H9 (cell line): Measurements from ENCODE around the gene LRRC3C. TPM values are rescaled to one million over a fixed set of nuclear protein-coding genes. Genes with fewer than 3 reads are reported as not detected.
A peak's percentile ranks its signal among the peaks of the same experiment; 100 is the strongest.

Experiments used
- DNase-seq: peaks from one replicate; pipeline ENCODE4 v3.0.0-alpha.2; 2017
- H2AFZ ChIP-seq: one replicate; pipeline ENCODE4 v1.6.1; 2013; ENCODE audit warnings: mild to moderate bottlenecking, low read length, control low read depth, moderate library complexity
- H2AK5ac ChIP-seq: 2 replicates; pipeline ENCODE4 v1.6.1; 2013; ENCODE audit warnings: low read length, control low read depth, mixed read lengths; ENCODE audit not compliant: insufficient read length
- H2BK120ac ChIP-seq: one replicate; pipeline ENCODE4 v1.6.1; 2013; ENCODE audit warnings: low read depth, mild to moderate bottlenecking, low read length, control low read depth, inconsistent platforms; ENCODE audit not compliant: poor library complexity, severe bottlenecking
- H2BK12ac ChIP-seq: 2 replicates; pipeline ENCODE4 v1.6.1; 2013; ENCODE audit warnings: low read length, control low read depth, mixed read lengths, low read depth; ENCODE audit not compliant: insufficient read length
- H2BK15ac ChIP-seq: 2 replicates; pipeline ENCODE4 v1.6.1; 2013; ENCODE audit warnings: low read depth, low read length, control low read depth
- H2BK20ac ChIP-seq: one replicate; pipeline ENCODE4 v1.6.1; 2013; ENCODE audit warnings: low read depth, mild to moderate bottlenecking, low read length, control low read depth, inconsistent platforms; ENCODE audit not compliant: poor library complexity, severe bottlenecking
- H2BK5ac ChIP-seq: 2 replicates; pipeline ENCODE4 v1.6.1; 2013; ENCODE audit warnings: low read length, control low read depth, mixed read lengths; ENCODE audit not compliant: insufficient read length
- H3K14ac ChIP-seq: 2 replicates; pipeline ENCODE4 v1.6.1; 2013; ENCODE audit warnings: low read length, control low read depth; ENCODE audit not compliant: insufficient read depth
- H3K18ac ChIP-seq: 2 replicates; pipeline ENCODE4 v1.6.1; 2013; ENCODE audit warnings: low read depth, mild to moderate bottlenecking, mixed read lengths, low read length, control low read depth; ENCODE audit not compliant: insufficient read length
- H3K23ac ChIP-seq: 2 replicates; pipeline ENCODE4 v1.6.1; 2013; ENCODE audit warnings: low read length, control low read depth, mixed read lengths, low read depth; ENCODE audit not compliant: insufficient read length
- H3K23me2 ChIP-seq: 2 replicates; pipeline ENCODE4 v1.6.1; 2013; ENCODE audit warnings: low read depth, mild to moderate bottlenecking, mixed read lengths, low read length, control low read depth; ENCODE audit not compliant: insufficient read length, poor library complexity, severe bottlenecking
- H3K27ac ChIP-seq: 2 replicates; pipeline ENCODE4 v1.5.1; 2013; ENCODE audit warnings: low read length, control low read depth, mixed read lengths, low read depth; ENCODE audit not compliant: insufficient read length
- H3K27me3 ChIP-seq: 2 replicates; pipeline ENCODE4 v1.6.1; 2013; ENCODE audit warnings: low read length, control low read depth, inconsistent platforms; ENCODE audit not compliant: insufficient read depth
- H3K4ac ChIP-seq: 2 replicates; pipeline ENCODE4 v1.6.1; 2013; ENCODE audit warnings: low read depth, mild to moderate bottlenecking, control low read depth, inconsistent platforms, low read length, moderate library complexity
- H3K4me1 ChIP-seq: 2 replicates; pipeline ENCODE4 v1.6.1; 2013; ENCODE audit warnings: low read length, control low read depth, inconsistent platforms; ENCODE audit not compliant: insufficient read depth
- H3K4me2 ChIP-seq: 2 replicates; pipeline ENCODE4 v1.6.1; 2013; ENCODE audit warnings: low read length, control low read depth, mixed read lengths; ENCODE audit not compliant: insufficient read length, insufficient read depth
- H3K56ac ChIP-seq: 2 replicates; pipeline ENCODE4 v1.6.1; 2013; ENCODE audit warnings: low read depth, mild to moderate bottlenecking, mixed read lengths, low read length, control low read depth; ENCODE audit not compliant: insufficient read length
- H3K79me1 ChIP-seq: 2 replicates; pipeline ENCODE4 v1.6.1; 2013; ENCODE audit warnings: low read depth, mild to moderate bottlenecking, moderate library complexity, low read length, control low read depth, inconsistent platforms; ENCODE audit not compliant: insufficient read depth, poor library complexity, severe bottlenecking
- H3K79me2 ChIP-seq: 2 replicates; pipeline ENCODE4 v1.6.1; 2013; ENCODE audit warnings: low read length, control low read depth, inconsistent platforms; ENCODE audit not compliant: insufficient read depth
- H3K9ac ChIP-seq: 2 replicates; pipeline ENCODE4 v1.6.1; 2013; ENCODE audit warnings: low read length, control low read depth, mixed read lengths; ENCODE audit not compliant: insufficient read length; ENCODE audit errors: extremely low read depth
- H3K9me3 ChIP-seq: one replicate; pipeline ENCODE4 v1.6.1; 2013; ENCODE audit warnings: low read depth, low read length, inconsistent platforms; ENCODE audit not compliant: control insufficient read depth
- H3T11ph ChIP-seq: one replicate; pipeline ENCODE4 v1.6.1; 2013; ENCODE audit warnings: mild to moderate bottlenecking, low read length, control low read depth, inconsistent platforms
- H4K20me1 ChIP-seq: one replicate; pipeline ENCODE4 v1.6.1; 2013; ENCODE audit not compliant: control insufficient read depth, insufficient read length, insufficient read depth
- H4K5ac ChIP-seq: 2 replicates; pipeline ENCODE4 v1.6.1; 2013; ENCODE audit warnings: low read depth, mild to moderate bottlenecking, mixed read lengths, low read length, control low read depth; ENCODE audit not compliant: insufficient read length
- H4K8ac ChIP-seq: replicated peaks from 2 replicates; pipeline ENCODE4 v1.6.1; 2013; ENCODE audit warnings: low read length, control low read depth, mixed read lengths, low read depth; ENCODE audit not compliant: insufficient read length
- H4K91ac ChIP-seq: 2 replicates; pipeline ENCODE4 v1.6.1; 2013; ENCODE audit warnings: low read depth, mild to moderate bottlenecking, moderate library complexity, mixed read lengths, low read length, control low read depth; ENCODE audit not compliant: insufficient read length
- H3K27ac Mint-ChIP-seq, 3 experiments: 2 replicates in 2 of 3; 3 replicates in 1 of 3; pipeline ENCODE4 v1.8.0; 2020 to 2021; ENCODE audit warnings: mixed read lengths in 3 of 3, mild to moderate bottlenecking in 1 of 3, moderate library complexity in 1 of 3
- H3K27me3 Mint-ChIP-seq: 2 replicates; pipeline ENCODE4 v1.8.0; 2021; ENCODE audit warnings: low read depth, mild to moderate bottlenecking, moderate library complexity, mixed read lengths
- H3K36me3 Mint-ChIP-seq, 3 experiments: 2 replicates in 2 of 3; 3 replicates in 1 of 3; pipeline ENCODE4 v1.8.0; 2020 to 2021; ENCODE audit warnings: low read depth in 3 of 3, mixed read lengths in 3 of 3; ENCODE audit not compliant: insufficient read depth in 1 of 3
- H3K4me1 Mint-ChIP-seq, 2 experiments: 2 replicates each; pipeline ENCODE4 v1.8.0; 2020; ENCODE audit warnings: mixed read lengths in 2 of 2
- H3K4me3 Mint-ChIP-seq, 2 experiments: 2 replicates in 1 of 2; 3 replicates in 1 of 2; pipeline ENCODE4 v1.8.0; 2020 to 2021; ENCODE audit warnings: mild to moderate bottlenecking in 2 of 2, mixed read lengths in 2 of 2, moderate library complexity in 1 of 2
- H3K9me3 Mint-ChIP-seq, 2 experiments: 2 replicates in 1 of 2; 3 replicates in 1 of 2; pipeline ENCODE4 v1.8.0; 2020; ENCODE audit warnings: mild to moderate bottlenecking in 2 of 2, mixed read lengths in 2 of 2, moderate library complexity in 1 of 2
- CTCF ChIP-seq: fragments of 200-600 bp; sonication (generic); conservative IDR thresholded peaks from 3 replicates; pipeline ENCODE4 v1.8.0; 2021; ENCODE audit warnings: antibody characterized with exemption, mild to moderate bottlenecking
- WGBS: extraction: QIAGEN DNeasy Blood & Tissue Kit; methylation state at CpG from one replicate; pipeline ENCODE4 v1.1.7; 2013; ENCODE audit warnings: missing lambda C conversion rate, low lambda C conversion rate, mixed read lengths; ENCODE audit not compliant: insufficient read length; ENCODE audit errors: extremely low coverage; 5-methylcytosine and 5-hydroxymethylcytosine counted together
- total RNA-seq: library from RNA; stranded (reverse); gene quantifications from 2 replicates; pipeline ENCODE4 v1.2.1, GENCODE V29; 2021

The LRRC3C gene
- total RNA-seq, 1 experiment from 2014 or later, result not detected

DNA sequence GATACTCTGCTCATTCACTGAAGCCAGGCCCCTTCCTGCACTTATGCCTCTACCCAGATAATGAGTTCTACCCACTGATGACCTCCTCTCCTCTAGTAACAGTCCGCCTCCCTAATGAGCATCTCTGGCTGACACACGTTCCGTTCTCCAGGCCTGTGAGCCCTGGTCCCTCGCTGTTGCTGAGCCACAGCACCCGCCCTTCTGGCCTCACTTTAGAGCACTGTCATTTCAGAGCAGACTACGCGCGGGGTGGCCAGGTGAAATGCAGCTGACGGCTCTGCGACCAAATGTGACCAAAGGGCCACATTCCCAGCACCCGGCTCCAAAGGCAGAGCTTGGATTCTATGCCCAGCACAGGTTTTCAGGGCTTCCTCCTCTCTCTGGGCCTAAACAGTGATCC, 66.9 kb downstream of the LRRC3C start:
- Histone ChIP-seq H3K9me3 (no peaks in the 10 kb centered on the region), H3K18ac (no peak overlapping the region), H2AK5ac (no peak overlapping the region), H2BK5ac (no peak overlapping the region), H3K14ac (no peak overlapping the region), H3T11ph (no peak overlapping the region), H3K4ac (no peak overlapping the region), H4K8ac (no peak overlapping the region), H2BK120ac (no peak overlapping the region), H3K79me2 (no peaks in the 10 kb centered on the region), H2BK12ac (no peak overlapping the region), H3K9ac (no peak overlapping the region), H2BK15ac (no peak overlapping the region), H2AFZ (no peak overlapping the region), H3K4me2 (no peak overlapping the region), H3K79me1 (no peaks in the 10 kb centered on the region), H3K4me1 (no peaks in the 10 kb centered on the region), H4K20me1 (no peaks in the 10 kb centered on the region), H3K23me2 (no peaks in the 10 kb centered on the region), H3K27ac (no peak overlapping the region), H3K56ac (no peak overlapping the region), H3K27me3 (no peaks in the 10 kb centered on the region), H2BK20ac (no peak overlapping the region), H4K5ac (no peak overlapping the region), H4K91ac (no peak overlapping the region), H3K23ac (no peak overlapping the region)
- no peaks in the 10 kb centered on the region for H3K9me3 Mint-ChIP-seq
- no peak overlapping the region for H3K4me3 Mint-ChIP-seq
- TF ChIP-seq CTCF, result no peak
- H3K27me3 Mint-ChIP-seq, result no peaks in the 10 kb centered on the region
- H3K36me3 Mint-ChIP-seq, result peaks cover 56 to 84% (median 77%) of the 10 kb centered on the region in 3 experiments; a peak in 6 of 7 replicates
- WGBS, result no CpG with 5 or more reads among the region's 11 CpGs
- H3K27ac Mint-ChIP-seq, result peak overlapping the region in 1 of 3 experiments; percentile 83; a peak in 1 of 7 replicates
- DNase-seq, result no peak
- no peaks in the 10 kb centered on the region for H3K4me1 Mint-ChIP-seq

Other genes starting within 250 kb of the LRRC3C start
- gene PGAP3, start 239.7 kb upstream of the LRRC3C start, total RNA-seq, result 29.0 and 30.2 TPM in 2 replicates
- gene ERBB2, start 227.7 kb upstream of the LRRC3C start, total RNA-seq, result 216 and 217 TPM in 2 replicates
- 45.2 and 50.8 TPM in 2 replicates for gene MIEN1, start 197.2 kb upstream of the LRRC3C start, total RNA-seq
- gene GRB7, start 189.8 kb upstream of the LRRC3C start, total RNA-seq, result 50.6 and 55.0 TPM in 2 replicates
- gene IKZF3, start 63.4 kb upstream of the LRRC3C start, total RNA-seq, result 0.22 and 0.31 TPM in 2 replicates
- gene ZPBP2, start 59.5 kb upstream of the LRRC3C start, total RNA-seq, result not detected in 2 replicates
- gene GSDMB, start 9.1 kb upstream of the LRRC3C start, total RNA-seq, result 6.6 and 8.5 TPM in 2 replicates
- 58.6 and 63.3 TPM in 2 replicates for gene ORMDL3, start 131 bp upstream of the LRRC3C start, total RNA-seq
- gene GSDMA, start 35.3 kb downstream of the LRRC3C start, total RNA-seq, result not detected in 2 replicates
- 174 and 177 TPM in 2 replicates for gene PSMD3, start 53.1 kb downstream of the LRRC3C start, total RNA-seq
- gene CSF3, start 87.7 kb downstream of the LRRC3C start, total RNA-seq, result not detected in 2 replicates
- gene MED24, start 126.7 kb downstream of the LRRC3C start, total RNA-seq, result 104 and 105 TPM in 2 replicates
- 9.8 and 10.1 TPM in 2 replicates for gene THRA, start 135.2 kb downstream of the LRRC3C start, total RNA-seq
- gene NR1D1, start 172.9 kb downstream of the LRRC3C start, total RNA-seq, result 8.6 and 8.7 TPM in 2 replicates
- gene MSL1, start 194.2 kb downstream of the LRRC3C start, total RNA-seq, result 101 and 105 TPM in 2 replicates
- gene CASC3, start 212.8 kb downstream of the LRRC3C start, total RNA-seq, result 123 and 137 TPM in 2 replicates
- 23.6 and 24.8 TPM in 2 replicates for gene RAPGEFL1, start 249.7 kb downstream of the LRRC3C start, total RNA-seq